Skeletal muscle tissue (tissue), 4 donors: ENCODE data around the gene KIAA1328. TPM values are rescaled to one million over a fixed set of nuclear protein-coding genes. Genes with fewer than 3 reads are reported as not detected.
A peak's percentile ranks its signal among the peaks of the same experiment; 100 is the strongest.

Experiments used
- H3K27ac ChIP-seq: one replicate; pipeline ENCODE4 v1.7.0; 2013; ENCODE audit warnings: mild to moderate bottlenecking, low read depth, low read length, inconsistent platforms
- H3K27me3 ChIP-seq, 3 donors: one replicate each; pipeline ENCODE4 v1.7.0; 2013; ENCODE audit warnings: low read length in 3 of 3; ENCODE audit not compliant: control insufficient read depth in 3 of 3, insufficient read depth in 3 of 3
- H3K36me3 ChIP-seq, 3 donors: one replicate each; pipeline ENCODE4 v1.7.0; 2013; ENCODE audit warnings: low read length in 3 of 3; ENCODE audit not compliant: control insufficient read depth in 3 of 3, insufficient read depth in 3 of 3
- H3K4me1 ChIP-seq, 3 donors: one replicate each; pipeline ENCODE4 v1.7.0; 2013; ENCODE audit warnings: low read length in 3 of 3, mild to moderate bottlenecking in 3 of 3; ENCODE audit not compliant: control insufficient read depth in 3 of 3, insufficient read depth in 3 of 3
- H3K4me3 ChIP-seq, 3 donors: one replicate each; pipeline ENCODE4 v1.7.0; 2013; ENCODE audit warnings: low read length in 3 of 3
- H3K9ac ChIP-seq, 3 donors: one replicate each; pipeline ENCODE4 v1.7.0; 2013; ENCODE audit warnings: low read length in 3 of 3, mild to moderate bottlenecking in 3 of 3, moderate library complexity in 2 of 3, low read depth in 1 of 3
- H3K9me3 ChIP-seq, 3 donors: one replicate each; pipeline ENCODE4 v1.7.0; 2013; ENCODE audit warnings: low read length in 3 of 3; ENCODE audit not compliant: control insufficient read depth in 3 of 3
- total RNA-seq: library from RNA; depleted of rRNA; stranded (reverse); fragments of >200 nt; gene quantifications from one replicate; pipeline ENCODE4 v1.2.3, GENCODE V29; 2014
- donor health status: Osteomylitis.

The KIAA1328 gene
- total RNA-seq, 1 donor from 2014 or later = 16.2 TPM

- Histone ChIP-seq H3K4me1 (no peaks in the 10 kb centered on the region), H3K27ac (no peak overlapping the region), H3K9me3 (no peaks in the 10 kb centered on the region), H3K9ac (no peak overlapping the region), H3K27me3 (no peaks in the 10 kb centered on the region), H3K36me3 (peaks cover 0 to 9% (median 0%) of the 10 kb centered on the region in 3 donors), H3K4me3 (no peak overlapping the region)
Measured at GRCh38 chr18:36819621-36820020, 9.3 kb upstream of the KIAA1328 start.

DNA sequence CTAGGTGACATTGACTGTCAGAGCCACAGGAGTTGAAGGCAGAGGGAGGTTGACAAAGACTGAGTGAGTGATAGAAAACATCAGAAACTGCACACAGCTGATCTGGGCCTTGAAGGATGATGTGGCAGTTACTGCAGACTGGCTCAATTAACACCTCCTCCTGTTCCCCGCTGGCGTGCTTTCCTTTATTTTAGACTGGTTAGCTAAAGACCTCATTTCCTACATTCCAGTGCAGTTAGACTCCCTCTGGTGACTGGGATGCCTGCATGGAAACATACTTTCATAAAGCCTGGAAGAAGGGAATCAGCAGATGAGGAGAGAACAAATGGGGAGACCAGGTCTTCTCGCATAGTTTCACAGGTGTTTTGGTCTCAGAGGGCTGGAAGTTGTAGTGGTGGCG, 7.2 kb upstream of the KIAA1328 start:
- Histone ChIP-seq H3K4me3 (no peak overlapping the region), H3K27me3 (no peaks in the 10 kb centered on the region), H3K36me3 (peaks cover 0 to 9% (median 0%) of the 10 kb centered on the region in 3 donors), H3K9ac (no peak overlapping the region), H3K9me3 (no peaks in the 10 kb centered on the region), H3K4me1 (no peaks in the 10 kb centered on the region), H3K27ac (no peak overlapping the region)

DNA sequence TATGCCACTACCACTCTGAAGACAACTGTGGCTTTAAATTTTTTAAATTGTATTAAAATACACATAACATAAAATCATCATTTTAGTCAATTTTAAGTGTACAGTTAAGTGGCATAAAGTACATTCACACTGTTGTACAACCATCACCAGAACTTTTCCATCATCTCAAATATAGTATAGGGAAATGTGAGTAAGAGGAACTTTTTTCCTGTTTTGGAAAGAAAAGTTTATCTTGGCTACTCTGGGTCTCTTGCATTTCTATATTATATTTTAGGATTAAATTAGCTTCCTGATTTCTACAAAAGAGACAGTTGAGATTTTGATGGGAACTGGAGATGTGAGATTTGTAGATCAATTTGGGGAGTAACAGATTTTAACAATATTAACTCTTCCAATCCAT, 3.4 kb upstream of the KIAA1328 start:
- no peaks in the 10 kb centered on the region for H3K27me3 ChIP-seq
- H3K9ac ChIP-seq = no peak overlapping the region
- H3K36me3 ChIP-seq = no peaks in the 10 kb centered on the region
- no peak overlapping the region for H3K4me3 ChIP-seq
- H3K9me3 ChIP-seq = no peaks in the 10 kb centered on the region
- no peak overlapping the region for H3K27ac ChIP-seq
- peaks cover 9 to 20% (median 15%) of the 10 kb centered on the region in 3 donors for H3K4me1 ChIP-seq

DNA sequence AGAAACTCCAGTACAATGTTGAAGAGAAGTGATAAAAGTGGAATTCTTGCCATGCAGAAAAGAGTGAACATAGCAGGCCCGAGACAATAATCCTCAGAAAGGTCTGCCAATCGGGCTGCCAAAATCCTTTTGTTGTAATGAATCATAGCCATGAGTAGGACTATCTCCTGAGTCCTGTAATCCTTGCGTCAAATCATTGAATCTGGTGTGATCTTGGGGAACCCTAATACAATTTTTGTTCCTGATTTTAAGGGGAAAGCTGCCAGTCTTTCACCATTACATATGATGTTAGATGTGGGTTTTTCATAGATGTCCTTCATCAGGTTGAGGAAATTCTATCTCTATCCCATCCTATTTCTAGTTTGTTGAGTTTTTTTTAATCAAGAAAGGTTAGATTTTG, 2.4 kb upstream of the KIAA1328 start:
- H3K27me3 ChIP-seq = no peaks in the 10 kb centered on the region
- no peak overlapping the region for H3K4me3 ChIP-seq
- no peak overlapping the region for H3K27ac ChIP-seq
- H3K36me3 ChIP-seq = no peaks in the 10 kb centered on the region
- peaks cover 9 to 20% (median 15%) of the 10 kb centered on the region in 3 donors for H3K4me1 ChIP-seq
- H3K9ac ChIP-seq = no peak overlapping the region
- no peaks in the 10 kb centered on the region for H3K9me3 ChIP-seq

DNA sequence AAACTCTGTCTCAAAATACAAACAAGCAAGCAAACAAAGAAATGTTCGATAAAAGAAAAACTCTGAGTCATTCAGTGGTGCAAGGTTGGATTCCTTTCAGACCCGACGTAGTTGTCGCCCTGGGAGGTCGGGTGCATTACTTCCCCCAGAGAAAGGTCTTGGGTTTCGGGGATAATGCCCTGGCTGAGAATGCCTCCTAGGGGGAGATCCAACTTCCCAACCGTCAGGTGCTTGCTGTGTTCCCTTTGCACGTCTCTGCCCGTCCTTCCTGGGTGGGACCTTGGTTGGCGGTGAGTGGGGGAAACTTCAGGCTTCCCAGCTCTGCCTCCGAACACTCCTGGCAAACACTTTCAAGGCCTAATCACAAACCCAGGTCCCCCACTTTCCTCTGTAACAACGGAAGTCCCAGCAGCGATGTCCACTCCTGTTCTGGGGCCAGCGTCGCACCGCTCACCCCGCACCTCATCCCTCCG, 734 bp upstream of the KIAA1328 start:
- Histone ChIP-seq H3K4me3 (peak overlapping the region; percentile 94 to 100 (median 98)), H3K9ac (peak overlapping the region; percentile 88 to 91 (median 90))

GRCh38 chr18:36829362-36830157, 633 bp downstream of the KIAA1328 start:
- H3K27me3 ChIP-seq = no peaks in the 10 kb centered on the region
- H3K9me3 ChIP-seq = no peaks in the 10 kb centered on the region
- no peaks in the 10 kb centered on the region for H3K36me3 ChIP-seq
- peaks cover 9 to 20% (median 15%) of the 10 kb centered on the region in 3 donors for H3K4me1 ChIP-seq
- peak overlapping the region; percentile 90 to 91 (median 90) for H3K9ac ChIP-seq
- peak overlapping the region; percentile 94 to 100 (median 98) for H3K4me3 ChIP-seq
- H3K27ac ChIP-seq = peak overlapping the region; percentile 84

More for the DNA sequence above, 734 bp upstream of the KIAA1328 start:
- no peaks in the 10 kb centered on the region for H3K9me3 ChIP-seq
- H3K27ac ChIP-seq = peak overlapping the region; percentile 84
- H3K27me3 ChIP-seq = no peaks in the 10 kb centered on the region
- peaks cover 9 to 20% (median 15%) of the 10 kb centered on the region in 3 donors for H3K4me1 ChIP-seq
- H3K36me3 ChIP-seq = no peaks in the 10 kb centered on the region

GRCh38 chr18:36830158-36830495, 1.2 kb downstream of the KIAA1328 start:
- H3K27me3 ChIP-seq = no peaks in the 10 kb centered on the region
- peak overlapping the region; percentile 84 for H3K27ac ChIP-seq
- H3K9ac ChIP-seq = peak overlapping the region in 2 of 3 donors; percentile 90
- H3K4me3 ChIP-seq = peak overlapping the region; percentile 94 to 100 (median 98)
- no peaks in the 10 kb centered on the region for H3K36me3 ChIP-seq
- H3K9me3 ChIP-seq = no peaks in the 10 kb centered on the region
- peaks cover 9 to 20% (median 15%) of the 10 kb centered on the region in 3 donors for H3K4me1 ChIP-seq

GRCh38 chr18:36831139-36831538, 2.2 kb downstream of the KIAA1328 start:
- Histone ChIP-seq H3K9me3 (no peaks in the 10 kb centered on the region), H3K27ac (no peak overlapping the region), H3K4me1 (peaks cover 9 to 20% (median 15%) of the 10 kb centered on the region in 3 donors), H3K4me3 (no peak overlapping the region), H3K27me3 (no peaks in the 10 kb centered on the region), H3K36me3 (no peaks in the 10 kb centered on the region), H3K9ac (no peak overlapping the region)

DNA sequence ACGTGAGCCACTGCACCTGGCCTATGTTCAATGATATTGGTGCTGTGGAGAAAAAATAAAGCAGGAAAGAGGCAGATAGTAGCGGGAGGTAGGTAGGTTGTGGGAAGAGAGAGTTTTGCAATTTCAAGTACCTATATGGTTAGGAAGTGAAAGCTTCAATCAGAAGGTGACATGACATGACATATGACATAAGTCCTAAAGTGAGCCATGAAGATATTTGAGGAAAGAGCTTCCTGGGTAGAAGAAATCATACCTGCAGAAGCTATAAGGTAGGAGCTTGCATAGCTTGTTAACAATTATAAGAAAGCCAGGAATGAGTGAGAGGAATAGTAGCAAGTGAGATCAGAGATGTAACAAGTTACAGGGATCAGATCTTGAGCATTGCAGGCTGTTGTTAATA, 4.2 kb downstream of the KIAA1328 start:
- Histone ChIP-seq H3K36me3 (no peaks in the 10 kb centered on the region), H3K4me3 (no peak overlapping the region), H3K9ac (no peak overlapping the region), H3K27ac (no peak overlapping the region), H3K27me3 (no peaks in the 10 kb centered on the region), H3K4me1 (peaks cover 11 to 18% (median 13%) of the 10 kb centered on the region in 3 donors), H3K9me3 (no peaks in the 10 kb centered on the region)

GRCh38 chr18:36835927-36836326, 7.0 kb downstream of the KIAA1328 start:
- H3K9ac ChIP-seq = no peak overlapping the region
- no peak overlapping the region for H3K4me3 ChIP-seq
- no peak overlapping the region for H3K27ac ChIP-seq
- no peaks in the 10 kb centered on the region for H3K9me3 ChIP-seq
- H3K4me1 ChIP-seq = peaks cover 0 to 3% (median 0%) of the 10 kb centered on the region in 3 donors
- H3K36me3 ChIP-seq = peaks cover 0 to 2% (median 0%) of the 10 kb centered on the region in 3 donors
- no peaks in the 10 kb centered on the region for H3K27me3 ChIP-seq
